ENCODE measurements around the gene NLRP6.

DNA sequence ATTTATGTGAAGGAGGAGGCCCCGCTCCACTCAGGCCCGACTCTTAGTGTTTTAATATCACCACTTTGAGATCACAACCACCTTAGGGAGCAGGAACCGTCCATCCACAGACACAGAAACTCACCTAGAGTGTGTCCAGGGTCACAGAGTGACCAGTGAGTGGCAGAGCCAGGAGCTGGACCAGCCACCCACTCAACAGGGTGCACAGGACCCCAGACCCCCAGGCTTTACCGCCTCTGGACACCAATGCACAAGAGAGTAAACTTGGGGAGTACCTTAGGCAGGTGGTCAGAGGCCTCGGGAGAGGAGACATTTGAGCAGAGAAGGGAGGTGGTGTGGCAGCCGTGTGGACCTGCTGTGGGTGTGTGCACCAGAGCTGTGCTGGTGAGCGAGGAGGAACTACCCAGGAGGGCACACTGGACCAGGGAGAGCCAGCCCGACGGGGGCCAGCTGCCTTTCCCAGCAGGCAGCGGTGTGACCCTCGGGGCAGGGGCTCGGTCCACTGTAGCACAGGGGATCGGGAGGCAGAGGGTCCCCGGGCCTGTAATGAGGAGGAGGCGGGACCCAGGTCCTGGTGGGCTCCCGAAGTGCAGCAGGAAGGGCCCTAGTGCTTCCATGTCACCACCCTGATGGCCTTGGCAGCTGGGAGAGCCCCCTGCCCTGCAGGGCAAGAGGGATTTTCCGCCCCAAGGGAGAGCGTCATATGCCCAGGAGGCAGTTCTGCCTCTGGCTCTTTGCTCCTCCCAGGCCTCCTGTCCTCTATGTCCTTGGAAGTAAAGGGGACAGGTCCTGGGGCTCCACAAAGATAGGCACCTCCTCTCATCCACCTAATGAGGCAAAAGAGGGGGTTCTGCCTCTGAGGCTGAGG is 7.5 kb upstream of the NLRP6 start:
- TF ChIP-seq, protein P1, sequence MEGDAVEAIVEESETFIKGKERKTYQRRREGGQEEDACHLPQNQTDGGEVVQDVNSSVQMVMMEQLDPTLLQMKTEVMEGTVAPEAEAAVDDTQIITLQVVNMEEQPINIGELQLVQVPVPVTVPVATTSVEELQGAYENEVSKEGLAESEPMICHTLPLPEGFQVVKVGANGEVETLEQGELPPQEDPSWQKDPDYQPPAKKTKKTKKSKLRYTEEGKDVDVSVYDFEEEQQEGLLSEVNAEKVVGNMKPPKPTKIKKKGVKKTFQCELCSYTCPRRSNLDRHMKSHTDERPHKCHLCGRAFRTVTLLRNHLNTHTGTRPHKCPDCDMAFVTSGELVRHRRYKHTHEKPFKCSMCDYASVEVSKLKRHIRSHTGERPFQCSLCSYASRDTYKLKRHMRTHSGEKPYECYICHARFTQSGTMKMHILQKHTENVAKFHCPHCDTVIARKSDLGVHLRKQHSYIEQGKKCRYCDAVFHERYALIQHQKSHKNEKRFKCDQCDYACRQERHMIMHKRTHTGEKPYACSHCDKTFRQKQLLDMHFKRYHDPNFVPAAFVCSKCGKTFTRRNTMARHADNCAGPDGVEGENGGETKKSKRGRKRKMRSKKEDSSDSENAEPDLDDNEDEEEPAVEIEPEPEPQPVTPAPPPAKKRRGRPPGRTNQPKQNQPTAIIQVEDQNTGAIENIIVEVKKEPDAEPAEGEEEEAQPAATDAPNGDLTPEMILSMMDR (IDR thresholded peaks at IDR 0.05): no peak
- TF ChIP-seq POLR2AphosphoS5 (IDR thresholded peaks at IDR 0.05) (no peak), EP300 (IDR thresholded peaks at IDR 0.05) (no peak)

Measured in gastroesophageal sphincter (tissue), 3 donors.